NCI-H526 (cell line): ENCODE measurements around the gene MYL4.
A peak's percentile ranks its signal among the peaks of the same experiment; 100 is the strongest.
"Not testable (repeated sequence)": the region's sequence is repeated elsewhere in the genome, so short reads cannot be mapped to it uniquely, and the experiment has no call there.

Experiments used
- DNase-seq, 2 experiments: peaks; one replicate each; lab custom pipeline; 2025; lab: John Stamatoyannopoulos, UW

MYL4 gene

DNA sequence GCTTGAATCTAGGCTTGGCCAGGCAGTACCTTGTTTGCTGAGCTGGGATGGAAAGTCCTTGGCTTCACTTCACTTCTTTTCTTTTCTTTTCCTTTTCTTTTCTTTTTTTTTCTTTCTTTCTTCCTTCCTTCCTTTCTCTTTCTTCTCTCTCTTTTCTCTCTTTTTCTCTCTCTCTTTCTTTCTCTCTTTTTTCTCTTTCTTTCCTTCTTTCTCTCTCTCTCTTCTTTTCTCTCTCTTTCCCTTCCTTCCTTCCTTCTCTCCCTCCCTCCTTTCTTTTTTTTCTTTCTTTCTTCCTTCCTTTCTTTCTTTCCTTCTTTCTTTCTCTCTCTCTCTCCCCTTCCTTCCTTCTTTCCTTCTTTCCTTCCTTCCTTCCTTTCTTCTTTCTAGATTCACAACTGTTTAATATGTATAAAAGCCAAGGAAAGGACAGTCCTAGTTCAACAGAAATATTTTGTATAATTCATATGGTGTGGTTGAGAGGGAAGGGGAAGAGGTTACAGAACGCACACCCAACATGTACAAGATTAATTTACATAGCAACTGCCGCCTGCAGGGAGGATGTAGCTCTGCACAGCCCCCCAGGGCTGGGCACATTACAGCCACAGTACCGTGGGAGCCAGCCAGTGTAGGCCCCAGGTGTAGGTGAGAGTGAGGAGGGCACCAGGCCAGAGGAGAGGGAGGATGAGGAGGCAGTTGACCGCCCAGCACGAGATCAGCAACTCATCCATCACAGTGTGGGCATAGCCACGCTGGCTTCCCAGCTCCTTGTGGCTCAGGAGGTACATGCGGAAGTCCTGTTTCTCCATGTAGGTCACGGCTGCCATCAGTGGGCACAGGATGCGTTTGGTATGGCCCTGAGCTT lies 34.8 kb downstream of the MYL4 start:
- peak; percentile 28 to 67 for DNase-seq

DNA sequence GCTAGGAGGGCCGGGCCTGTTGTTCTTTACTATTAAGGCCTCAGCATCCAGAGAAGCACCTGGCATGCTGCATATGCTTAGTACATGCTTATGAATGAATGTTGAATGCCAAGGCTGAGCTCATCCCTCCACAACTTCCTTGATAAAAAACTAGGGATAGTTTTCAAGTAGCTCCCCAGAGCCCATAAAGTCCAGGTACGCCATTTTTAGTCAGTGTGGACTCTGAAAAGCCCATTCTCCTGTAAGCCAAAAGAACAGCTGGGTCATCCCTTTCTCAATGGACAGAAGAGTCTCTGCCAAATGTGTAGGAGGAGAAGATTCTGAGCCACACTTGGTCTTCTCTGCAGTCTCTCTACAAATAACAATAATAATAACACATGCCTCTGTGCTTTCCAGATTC lies 35.5 kb downstream of the MYL4 start:
- no peak for DNase-seq

DNA sequence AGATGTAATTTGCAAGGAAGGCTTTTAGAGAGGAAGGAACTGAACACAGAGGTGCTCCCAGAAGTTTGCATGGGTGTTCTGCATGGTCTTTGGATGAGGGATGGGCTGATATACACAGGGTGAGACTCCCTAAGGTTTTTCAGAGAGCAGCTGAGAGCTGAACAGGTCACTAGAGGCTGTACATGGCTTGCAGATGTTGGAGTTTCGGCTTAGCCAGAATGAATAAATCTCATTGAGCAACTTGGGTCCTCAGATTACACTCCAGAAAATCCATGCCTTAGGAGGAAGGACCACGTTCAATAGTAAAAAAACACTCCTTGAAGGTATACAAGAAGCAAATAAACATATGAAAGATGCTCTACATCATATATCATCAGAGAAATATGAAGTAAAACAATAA lies 37.0 kb downstream of the MYL4 start:
- no peak for DNase-seq

- DNase-seq: no peak
Observed at GRCh38 chr17:47250855-47251254, 41.7 kb downstream of the MYL4 start.

DNA sequence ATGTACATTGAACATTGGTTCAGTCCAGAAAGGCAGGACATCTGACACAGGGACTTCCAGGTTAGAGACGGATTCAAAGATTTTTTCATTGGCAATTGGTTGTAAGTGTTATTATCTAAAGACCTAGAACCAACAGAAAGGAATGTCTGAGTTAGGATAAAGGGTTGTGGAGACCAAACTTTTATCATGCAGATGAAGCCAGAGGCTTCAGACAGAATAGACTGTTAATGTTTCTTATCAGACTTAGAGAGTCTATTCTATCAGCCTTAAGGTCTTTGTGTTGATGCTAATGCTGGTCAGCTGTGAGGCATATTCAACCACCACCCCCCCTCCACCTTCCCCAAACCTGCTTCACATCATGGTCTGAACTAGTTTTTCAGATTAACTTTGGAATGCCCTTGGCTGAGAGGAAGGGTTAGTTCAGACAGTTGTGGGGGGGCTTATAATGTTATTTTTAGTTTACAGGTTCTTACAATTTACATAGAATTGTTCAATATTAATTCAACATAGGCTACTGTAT lies 42.3 kb downstream of the MYL4 start:
- DNase-seq: no peak

GRCh38 chr17:47252209-47252608 lies 43.1 kb downstream of the MYL4 start:
- no peak for DNase-seq

DNA sequence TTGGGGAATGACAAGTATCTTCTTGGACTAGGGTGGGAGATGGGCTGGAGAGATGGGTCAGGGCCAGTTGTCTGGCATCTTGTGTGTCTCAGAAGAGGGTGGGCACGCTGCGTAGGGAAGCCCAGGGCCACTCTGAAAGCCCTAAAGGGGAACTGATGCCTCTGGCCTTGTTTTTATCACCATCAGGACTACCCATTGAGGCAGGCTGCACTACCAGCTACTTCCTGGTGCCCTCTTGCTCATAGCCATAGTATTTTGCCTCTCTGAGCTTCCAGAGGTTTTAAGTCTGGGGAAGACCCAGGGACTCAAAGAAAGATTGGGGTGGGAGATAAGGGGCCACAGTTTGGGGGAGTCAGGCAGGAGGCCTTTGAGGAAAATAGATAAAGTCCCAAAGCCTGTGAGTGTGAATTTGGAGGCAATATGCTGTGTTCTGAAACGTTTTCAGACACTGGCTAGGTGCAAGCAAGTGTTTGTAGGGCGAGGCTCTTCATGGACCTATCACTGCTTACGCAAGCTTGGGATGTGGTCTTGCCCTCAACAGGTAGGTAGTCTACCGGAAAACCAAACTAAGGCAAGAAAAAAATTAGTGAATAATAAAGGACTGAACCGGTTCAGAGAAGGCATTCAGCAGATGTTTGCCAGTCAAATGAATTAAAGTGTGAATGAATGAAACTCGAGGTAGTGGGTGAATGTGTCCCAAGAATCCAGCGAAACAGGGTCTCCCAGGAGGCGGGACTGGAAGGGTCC lies 43.8 kb downstream of the MYL4 start:
- DNase-seq: no peak

GRCh38 chr17:47253541-47254402 lies 44.6 kb downstream of the MYL4 start, which contains the start of gene ITGB3:
TSS of gene ITGB3 (plus strand) at chr17:47253827. CDS start at chr17:47253862, 35 bp downstream.
- DNase-seq: peak; percentile 40 to 91

- DNase-seq: peak in 1 of 2 experiments; percentile 47
Observed at GRCh38 chr17:47254403-47254943, 45.3 kb downstream of the MYL4 start.

GRCh38 chr17:47257651-47258339 lies 48.6 kb downstream of the MYL4 start:
- DNase-seq: no peak

DNA sequence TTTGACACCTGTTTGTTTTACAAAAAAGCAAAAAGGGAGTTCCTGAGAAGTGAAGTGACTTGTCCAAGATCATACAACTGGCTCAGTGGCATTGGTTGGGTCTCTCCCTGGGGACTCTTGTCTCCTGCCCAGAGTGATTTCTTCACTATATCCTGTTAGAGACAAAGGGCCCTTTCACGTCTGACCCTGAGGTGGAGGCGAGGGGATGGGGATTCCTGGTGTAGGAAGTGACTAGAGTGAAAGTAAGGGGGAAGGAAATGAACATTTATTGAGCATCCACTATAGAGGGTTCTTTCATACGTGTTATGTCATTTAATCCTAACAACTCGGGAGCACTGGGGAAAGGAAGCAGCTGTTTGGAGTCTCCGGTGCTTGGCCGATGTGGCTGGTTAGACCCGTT lies 53.4 kb downstream of the MYL4 start:
- no peak for DNase-seq

DNA sequence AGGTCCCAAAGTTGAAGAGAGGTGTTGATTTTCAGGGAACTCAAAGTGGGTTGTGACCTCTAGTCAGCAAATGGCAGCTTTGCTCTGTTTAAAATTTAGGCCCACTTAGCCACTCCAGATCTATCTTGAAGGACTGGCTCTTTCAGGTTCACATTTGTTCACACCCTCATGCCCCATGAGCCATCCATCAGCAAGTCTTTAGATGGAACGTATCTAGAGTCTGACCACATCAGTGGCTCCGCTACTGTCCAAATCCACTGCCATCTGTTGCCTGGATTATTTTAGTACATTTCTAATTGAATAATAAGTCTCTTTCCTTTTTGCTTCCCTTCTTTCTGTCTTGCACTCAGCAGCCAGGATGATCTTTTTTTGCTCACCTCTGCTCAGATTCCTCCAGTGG lies 55.0 kb downstream of the MYL4 start:
- no peak for DNase-seq

DNA sequence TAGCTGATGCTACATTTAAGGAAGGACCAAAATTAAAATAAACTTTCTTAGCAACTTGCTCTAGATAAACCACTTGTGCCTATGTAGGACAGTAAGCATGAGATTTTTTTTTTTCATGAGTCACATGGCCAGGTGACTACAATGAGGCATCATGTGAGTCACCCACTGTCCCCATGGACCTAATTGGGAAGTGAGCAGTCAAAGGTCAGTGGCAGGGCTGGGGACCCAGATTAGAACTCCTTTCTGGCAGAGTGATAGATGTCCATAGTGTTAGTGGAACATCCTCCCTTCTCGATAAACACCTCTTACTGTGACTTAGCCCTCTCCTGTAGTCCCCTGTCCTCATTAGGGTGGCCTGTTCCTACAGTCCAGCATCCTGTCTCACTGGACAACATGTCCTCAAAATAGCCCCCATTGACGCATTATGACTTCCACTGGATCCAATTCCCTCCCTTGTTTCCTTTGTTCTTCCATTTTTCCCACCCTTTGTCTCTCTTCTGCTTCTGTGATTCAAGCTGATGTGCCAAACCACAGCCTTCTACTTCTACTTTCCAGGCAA lies 56.9 kb downstream of the MYL4 start:
- DNase-seq: no peak

DNA sequence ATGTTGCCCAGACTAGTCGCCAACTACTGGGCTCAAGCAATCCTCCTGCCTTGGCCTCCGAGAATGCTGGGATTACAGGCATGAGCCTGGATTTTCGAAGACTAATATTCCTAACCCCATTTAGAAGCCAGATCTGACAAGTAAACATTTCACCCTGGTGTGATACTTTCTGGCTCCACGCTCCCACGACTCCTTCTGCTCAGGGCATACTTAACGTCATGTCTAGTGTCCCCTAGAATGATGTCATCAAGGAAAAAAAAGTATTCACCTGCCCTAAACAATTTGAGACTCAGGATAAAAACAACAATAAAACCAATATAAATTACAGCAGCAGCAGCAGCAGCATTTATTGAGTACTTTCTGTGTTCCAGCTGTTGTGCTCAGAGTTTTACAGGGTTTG lies 57.6 kb downstream of the MYL4 start:
- no peak for DNase-seq

DNA sequence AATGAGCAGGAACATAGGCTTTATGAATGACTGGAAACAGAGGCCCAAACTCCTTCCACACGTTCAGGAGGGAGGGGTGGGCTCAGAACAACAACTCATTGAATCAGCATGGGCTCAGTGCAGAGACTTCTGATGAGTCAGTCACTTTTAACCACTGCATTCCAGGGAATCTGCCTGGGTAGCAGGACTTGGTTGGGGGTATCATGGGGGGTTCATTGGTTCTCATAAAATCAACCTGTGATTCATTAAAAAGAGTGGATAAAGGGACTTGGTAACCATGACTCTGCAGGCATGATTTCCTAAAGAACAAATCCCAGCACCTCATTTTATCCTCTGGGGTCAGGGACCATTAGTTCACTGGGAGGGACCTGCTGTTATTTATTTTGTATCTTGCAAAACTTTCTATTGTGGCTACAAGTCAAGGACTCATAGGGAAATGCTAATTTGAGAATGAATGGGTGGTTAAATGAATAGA lies 58.2 kb downstream of the MYL4 start:
- no peak for DNase-seq

DNA sequence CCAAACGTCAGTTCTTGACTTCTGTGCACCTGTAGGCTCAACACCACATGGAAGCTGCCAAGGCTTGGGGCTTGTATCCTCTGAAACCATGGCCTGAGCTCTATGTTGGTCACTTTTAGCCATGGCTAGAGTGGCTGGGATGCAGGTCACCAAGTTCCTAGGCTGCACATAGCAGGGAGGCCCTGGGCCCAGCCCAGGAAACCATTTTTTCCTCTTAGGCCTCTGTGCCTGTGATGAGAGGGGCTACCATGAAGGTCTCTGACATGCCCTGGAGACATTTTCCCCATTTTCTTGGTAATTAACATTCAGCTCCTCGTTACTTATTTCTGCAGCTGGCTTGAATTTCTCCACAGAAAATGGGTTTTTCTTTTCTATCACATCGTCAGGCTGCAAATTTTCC lies 59.8 kb downstream of the MYL4 start:
- DNase-seq: not testable (repeated sequence)

DNA sequence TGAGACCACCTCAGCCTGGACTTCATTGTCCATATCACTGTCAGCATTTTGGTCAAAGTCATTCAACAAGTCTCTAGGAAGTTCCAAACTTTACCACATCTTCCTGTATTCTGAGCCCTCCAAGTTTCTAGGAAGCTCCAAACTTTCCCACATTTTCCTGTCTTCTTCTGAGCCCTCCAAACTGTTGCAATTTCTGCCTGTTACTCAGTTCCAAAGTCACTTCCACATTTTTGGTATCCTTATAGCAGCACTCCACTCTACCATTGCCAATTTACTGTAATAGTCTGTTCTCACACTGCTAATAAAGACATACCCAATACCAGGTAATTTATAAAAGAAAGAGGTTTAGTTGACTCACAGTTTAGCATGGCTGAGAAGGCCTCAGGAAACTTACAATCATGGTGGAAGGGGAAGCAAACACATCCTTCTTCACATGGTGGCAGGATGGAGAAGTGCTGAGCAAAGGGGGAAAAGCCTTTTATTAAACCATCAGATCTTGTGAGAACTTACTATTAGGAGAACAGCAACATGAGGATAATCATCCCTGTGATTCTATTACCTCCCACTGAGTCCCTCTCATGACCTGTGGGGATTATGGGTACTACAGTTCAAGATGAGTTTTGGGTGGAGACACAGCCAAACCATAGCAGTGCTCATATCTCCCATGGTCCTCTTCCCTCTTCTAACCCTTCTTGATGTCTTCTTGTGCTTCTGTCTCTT lies 60.6 kb downstream of the MYL4 start:
- not testable (repeated sequence) for DNase-seq

- DNase-seq: no peak
Observed at GRCh38 chr17:47270946-47271705, 62.0 kb downstream of the MYL4 start.

DNA sequence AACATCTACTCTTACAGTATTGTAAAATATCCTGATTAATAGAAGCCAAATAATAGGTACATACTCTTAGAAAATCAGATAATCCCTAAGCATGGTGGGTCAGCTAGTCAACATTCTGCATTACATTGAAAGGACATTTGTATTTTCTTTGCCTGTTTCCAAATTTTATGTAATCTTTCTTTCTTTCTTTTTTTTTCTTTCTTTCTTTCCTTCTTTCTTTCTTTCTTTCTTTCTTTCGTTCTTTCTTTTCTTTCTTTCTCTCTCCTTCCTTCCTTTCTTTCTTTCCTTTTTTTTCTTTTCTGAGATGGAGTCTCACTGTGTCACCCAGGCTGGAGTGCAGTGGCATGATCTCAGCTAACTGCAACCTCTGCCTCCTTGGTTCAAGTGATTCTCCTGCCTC lies 63.3 kb downstream of the MYL4 start:
- no peak for DNase-seq
